Nephron (organoid): ENCODE data around the gene SMIM44.
"Not testable (repeated sequence)": the region's sequence is repeated elsewhere in the genome, so short reads cannot be mapped to it uniquely, and the experiment has no call there.

Source experiments
- H3K27ac Mint-ChIP-seq, 3 experiments: 2 replicates each; pipeline ENCODE4 v1.8.0; 2020; ENCODE audit warnings: mixed read lengths in 3 of 3, mild to moderate bottlenecking in 2 of 3, moderate library complexity in 1 of 3
- H3K27me3 Mint-ChIP-seq: 2 replicates; pipeline ENCODE4 v1.8.0; 2021; ENCODE audit warnings: low read depth, mild to moderate bottlenecking, moderate library complexity, mixed read lengths
- H3K36me3 Mint-ChIP-seq: 2 replicates; pipeline ENCODE4 v1.8.0; 2020; ENCODE audit warnings: low read depth, mixed read lengths
- H3K4me1 Mint-ChIP-seq: 2 replicates; pipeline ENCODE4 v1.8.0; 2020; ENCODE audit warnings: mixed read lengths
- H3K4me3 Mint-ChIP-seq, 3 experiments: 2 replicates each; pipeline ENCODE4 v1.8.0; 2020; ENCODE audit warnings: mild to moderate bottlenecking in 3 of 3, mixed read lengths in 3 of 3, moderate library complexity in 2 of 3
- H3K9me3 Mint-ChIP-seq: 2 replicates; pipeline ENCODE4 v1.8.0; 2020; ENCODE audit warnings: mixed read lengths
- CTCF ChIP-seq, 3 experiments: fragments of 200-600 bp; sonication (generic); IDR thresholded peaks; one replicate each; pipeline ENCODE4 v1.5.0; 2021; ENCODE audit warnings: antibody characterized with exemption in 3 of 3; ENCODE audit not compliant: unreplicated experiment in 3 of 3

The SMIM44 gene

DNA sequence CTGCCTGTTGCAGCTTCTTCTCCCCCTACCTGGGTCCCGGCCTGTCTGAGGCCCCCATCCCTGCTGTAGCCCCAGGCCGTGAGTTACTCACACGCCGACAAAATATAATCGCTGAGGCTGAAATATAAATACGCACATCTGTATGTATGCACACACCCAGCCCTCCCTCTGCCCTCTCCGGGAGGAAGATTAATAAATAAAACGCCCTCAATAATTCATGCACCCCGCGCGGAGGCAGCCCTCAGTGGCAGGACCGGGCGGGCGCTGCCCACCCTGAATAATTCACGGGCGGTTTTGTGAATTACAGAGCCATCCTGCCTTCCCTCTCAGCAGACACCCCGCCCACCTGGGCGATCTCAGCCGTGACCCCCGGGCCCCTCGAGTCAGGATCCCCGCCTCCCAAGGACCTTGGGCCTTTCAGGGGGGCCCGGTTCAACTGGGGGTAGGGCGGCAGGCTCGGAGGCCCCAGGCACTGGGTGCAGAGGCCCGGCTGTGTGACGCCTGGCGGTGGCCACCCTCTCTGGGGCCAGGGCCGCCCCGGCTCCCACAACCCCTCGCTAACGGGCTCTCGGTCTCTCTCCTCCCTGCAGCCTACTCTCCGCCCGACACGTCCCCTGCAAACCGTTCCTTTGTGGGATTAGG is 27.2 kb downstream of the SMIM44 start:
- Mint-ChIP-seq H3K36me3 (peaks cover 13% of the 10 kb centered on the region), H3K27me3 (peaks cover 3% of the 10 kb centered on the region), H3K4me1 (peaks cover 31% of the 10 kb centered on the region), H3K9me3 (no peaks in the 10 kb centered on the region), H3K27ac (peak overlapping the region; percentile 33 to 89 (median 89)), H3K4me3 (peak overlapping the region in 1 of 3 experiments; percentile 21)
- TF ChIP-seq CTCF (IDR thresholded peaks at IDR 0.05; ENCODE audit: unreplicated experiment in 3 of 3): no peak

DNA sequence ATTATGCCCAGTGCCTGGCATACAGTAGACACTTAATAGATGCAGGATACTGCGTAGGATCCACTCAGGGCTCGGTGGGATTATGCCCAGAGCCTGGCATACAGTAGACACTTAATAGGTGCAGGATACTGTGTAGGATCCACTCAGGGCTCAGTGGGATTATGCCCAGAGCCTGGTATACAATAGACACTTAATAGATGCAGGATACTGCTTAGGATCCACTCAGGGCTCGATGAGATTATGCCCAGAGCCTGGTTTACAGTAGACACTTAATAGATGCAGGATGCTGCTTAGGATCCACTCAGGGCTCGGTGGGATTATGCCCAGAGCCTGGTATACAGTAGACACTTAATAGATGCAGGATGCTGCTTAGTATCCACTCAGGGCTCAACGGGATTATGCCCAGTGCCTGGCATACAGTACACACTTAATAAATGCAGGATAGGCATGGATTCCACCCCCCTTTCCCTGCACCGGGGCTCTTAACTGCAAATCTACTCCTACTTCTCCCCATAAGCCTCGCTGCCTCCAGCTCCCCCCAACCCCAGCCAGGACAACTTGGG is 27.8 kb downstream of the SMIM44 start:
- H3K36me3 Mint-ChIP-seq: peaks cover 19% of the 10 kb centered on the region
- H3K4me3 Mint-ChIP-seq: peak overlapping the region in 1 of 3 experiments; percentile 21
- peak overlapping the region; percentile 33 to 89 (median 89) for H3K27ac Mint-ChIP-seq
- peaks cover 36% of the 10 kb centered on the region for H3K4me1 Mint-ChIP-seq
- H3K9me3 Mint-ChIP-seq: no peaks in the 10 kb centered on the region
- peaks cover 3% of the 10 kb centered on the region for H3K27me3 Mint-ChIP-seq
- TF ChIP-seq CTCF (IDR thresholded peaks at IDR 0.05; ENCODE audit: unreplicated experiment in 3 of 3): no peak

- H3K27ac Mint-ChIP-seq: no peak overlapping the region
- H3K4me3 Mint-ChIP-seq: no peak overlapping the region
- H3K9me3 Mint-ChIP-seq: no peaks in the 10 kb centered on the region
- peaks cover 36% of the 10 kb centered on the region for H3K4me1 Mint-ChIP-seq
- peaks cover 20% of the 10 kb centered on the region for H3K36me3 Mint-ChIP-seq
- TF ChIP-seq CTCF (IDR thresholded peaks at IDR 0.05; ENCODE audit: unreplicated experiment in 3 of 3): no peak
- H3K27me3 Mint-ChIP-seq: peaks cover 3% of the 10 kb centered on the region
Observed at GRCh38 chr19:3454656-3455392, 28.4 kb downstream of the SMIM44 start.

GRCh38 chr19:3453840-3454239 is 29.4 kb downstream of the SMIM44 start:
- H3K4me1 Mint-ChIP-seq: peaks cover 30% of the 10 kb centered on the region
- H3K4me3 Mint-ChIP-seq: no peak overlapping the region
- peaks cover 3% of the 10 kb centered on the region for H3K27me3 Mint-ChIP-seq
- no peak overlapping the region for H3K27ac Mint-ChIP-seq
- no peaks in the 10 kb centered on the region for H3K9me3 Mint-ChIP-seq
- no peak for TF ChIP-seq CTCF (IDR thresholded peaks at IDR 0.05; ENCODE audit: unreplicated experiment in 3 of 3)
- peaks cover 20% of the 10 kb centered on the region for H3K36me3 Mint-ChIP-seq

GRCh38 chr19:3452942-3453214 is 30.4 kb downstream of the SMIM44 start:
- Mint-ChIP-seq H3K4me1 (peaks cover 20% of the 10 kb centered on the region), H3K27ac (peak overlapping the region in 1 of 3 experiments; percentile 68), H3K36me3 (peaks cover 20% of the 10 kb centered on the region)
- H3K27me3 Mint-ChIP-seq, H3K9me3 Mint-ChIP-seq, H3K4me3 Mint-ChIP-seq: not testable (repeated sequence)

DNA sequence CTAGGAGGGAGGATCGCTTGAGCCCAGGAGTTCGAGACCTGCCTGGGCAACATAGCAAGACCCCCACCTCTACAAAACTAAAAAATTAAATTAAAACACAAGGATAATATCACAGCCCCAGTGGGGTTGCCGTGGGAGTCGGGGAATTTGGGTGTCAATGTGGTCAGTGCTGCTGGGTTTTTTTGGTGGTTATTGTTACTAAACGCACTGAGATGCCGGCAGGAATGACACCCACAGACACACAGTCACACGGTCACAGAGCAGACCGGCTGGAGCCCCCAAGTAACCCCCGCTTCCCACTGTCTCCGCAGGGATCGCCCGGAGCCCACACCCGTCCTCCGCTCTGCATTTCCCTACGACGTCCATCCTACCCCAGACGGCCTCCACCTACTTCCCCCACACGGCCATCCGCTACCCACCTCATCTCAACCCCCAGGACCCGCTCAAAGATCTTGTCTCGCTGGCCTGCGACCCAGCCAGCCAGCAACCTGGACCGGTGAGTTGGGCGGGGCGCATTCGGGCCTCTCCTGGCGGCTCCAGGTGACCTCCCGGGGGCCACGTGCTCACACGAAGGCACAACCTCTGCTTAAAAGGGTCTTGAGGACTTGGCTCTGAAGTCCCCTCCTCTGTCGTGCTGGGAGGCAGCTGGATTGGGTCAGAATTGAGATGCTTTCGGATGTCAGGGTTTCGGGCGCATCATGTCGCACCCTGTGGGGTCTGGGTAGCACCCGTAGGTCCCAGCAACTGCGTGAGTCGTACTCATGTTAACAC is 30.9 kb downstream of the SMIM44 start:
- H3K9me3 Mint-ChIP-seq: no peaks in the 10 kb centered on the region
- H3K4me1 Mint-ChIP-seq: peaks cover 17% of the 10 kb centered on the region
- H3K36me3 Mint-ChIP-seq: peaks cover 20% of the 10 kb centered on the region
- TF ChIP-seq CTCF (IDR thresholded peaks at IDR 0.05; ENCODE audit: unreplicated experiment in 3 of 3): no peak
- H3K27me3 Mint-ChIP-seq: no peaks in the 10 kb centered on the region
- no peak overlapping the region for H3K27ac Mint-ChIP-seq
- H3K4me3 Mint-ChIP-seq: no peak overlapping the region
